MCF 10A (cell line): ENCODE measurements around the gene NR5A1. TPM values are rescaled to one million over a fixed set of nuclear protein-coding genes. Genes with fewer than 3 reads are reported as not detected.

Experiments
- BruUV-seq: library from RNA; stranded (reverse); fragments of 400-500 nt; replicated peaks from 2 replicates; lab custom pipeline; 2021; lab: Mats Ljungman, UMichigan
- CTCF ChIA-PET: fragments of 300-600 bp; sonication (Branson Sonifier 250); formaldehyde crosslinking; extraction: SDS; loops from one replicate; lab custom pipeline; 2021; ENCODE audit warnings: antibody characterized with exemption, inconsistent platforms; lab: Yijun Ruan, JAX
- POLR2A ChIA-PET: fragments of 300-600, 350-650 bp; sonication (Branson Sonifier 250); formaldehyde crosslinking; extraction: SDS; loops from one replicate; lab custom pipeline; 2020; ENCODE audit warnings: antibody characterized with exemption, inconsistent platforms; lab: Yijun Ruan, JAX
- DNase-seq: peaks from one replicate; pipeline ENCODE4 v3.0.0-alpha.2; 2018; ENCODE audit not compliant: unreplicated experiment
- H3K27ac Mint-ChIP-seq: one replicate; pipeline ENCODE4 v1.8.0; 2022; ENCODE audit warnings: mild to moderate bottlenecking, low read depth, mixed read lengths; ENCODE audit not compliant: unreplicated experiment
- H3K27me3 Mint-ChIP-seq: one replicate; pipeline ENCODE4 v1.8.0; 2022; ENCODE audit warnings: mixed read lengths; ENCODE audit not compliant: insufficient read depth, unreplicated experiment
- H3K36me3 Mint-ChIP-seq: one replicate; pipeline ENCODE4 v1.8.0; 2022; ENCODE audit warnings: mild to moderate bottlenecking, moderate library complexity, mixed read lengths; ENCODE audit not compliant: insufficient read depth, unreplicated experiment
- H3K4me1 Mint-ChIP-seq: one replicate; pipeline ENCODE4 v1.8.0; 2022; ENCODE audit warnings: mixed read lengths; ENCODE audit not compliant: insufficient read depth, unreplicated experiment
- H3K4me3 Mint-ChIP-seq: one replicate; pipeline ENCODE4 v1.8.0; 2022; ENCODE audit warnings: mild to moderate bottlenecking, moderate library complexity, mixed read lengths; ENCODE audit not compliant: unreplicated experiment
- H3K9me3 Mint-ChIP-seq: one replicate; pipeline ENCODE4 v1.8.0; 2022; ENCODE audit warnings: mixed read lengths; ENCODE audit not compliant: unreplicated experiment
- intact Hi-C: fragments of 100-400 bp; cut with micrococcal nuclease; formaldehyde crosslinking; loops from 2 replicates; pipeline ENCODE4 v1.14.1; 2022
- total RNA-seq: library from RNA; stranded (reverse); gene quantifications from 2 replicates; pipeline ENCODE4 v1.2.3, GENCODE V29; 2022
- TF ChIP-seq, protein P1 (sequence below): fragments of 200-600 bp; IDR thresholded peaks from one replicate; pipeline ENCODE4 v1.8.0; 2022; ENCODE audit warnings: antibody characterized with exemption, mild to moderate bottlenecking; ENCODE audit not compliant: unreplicated experiment

The NR5A1 gene
- total RNA-seq, 1 experiment from 2014 or later = not detected

DNA sequence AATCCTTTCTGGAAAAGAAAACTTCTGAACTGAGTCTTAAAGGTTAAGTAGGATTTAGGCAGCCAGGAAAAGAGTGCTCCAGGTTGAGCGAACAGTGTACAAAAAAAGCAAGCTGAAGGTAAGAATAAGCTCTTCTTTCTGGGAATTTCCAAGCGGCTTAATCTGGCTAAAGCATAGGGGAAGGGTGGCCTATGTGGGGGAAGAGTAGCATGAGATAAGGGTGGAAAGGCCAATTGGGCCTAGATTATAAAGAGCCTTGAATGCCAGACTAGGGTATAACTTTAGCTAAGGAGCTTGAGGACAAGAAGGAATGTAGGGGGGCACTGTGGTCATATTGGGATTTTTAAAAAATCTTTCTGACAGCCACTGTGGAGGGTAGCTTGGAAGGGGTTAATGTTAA lies 37.3 kb upstream of the NR5A1 start:
- Mint-ChIP-seq H3K4me1 (no peaks in the 10 kb centered on the region), H3K4me3 (no peak overlapping the region), H3K9me3 (no peaks in the 10 kb centered on the region), H3K27me3 (no peaks in the 10 kb centered on the region), H3K36me3 (no peaks in the 10 kb centered on the region), H3K27ac (no peak overlapping the region)
- intact Hi-C loops = no loop called here
- DNase-seq = no peak
- TF ChIP-seq, protein P1, sequence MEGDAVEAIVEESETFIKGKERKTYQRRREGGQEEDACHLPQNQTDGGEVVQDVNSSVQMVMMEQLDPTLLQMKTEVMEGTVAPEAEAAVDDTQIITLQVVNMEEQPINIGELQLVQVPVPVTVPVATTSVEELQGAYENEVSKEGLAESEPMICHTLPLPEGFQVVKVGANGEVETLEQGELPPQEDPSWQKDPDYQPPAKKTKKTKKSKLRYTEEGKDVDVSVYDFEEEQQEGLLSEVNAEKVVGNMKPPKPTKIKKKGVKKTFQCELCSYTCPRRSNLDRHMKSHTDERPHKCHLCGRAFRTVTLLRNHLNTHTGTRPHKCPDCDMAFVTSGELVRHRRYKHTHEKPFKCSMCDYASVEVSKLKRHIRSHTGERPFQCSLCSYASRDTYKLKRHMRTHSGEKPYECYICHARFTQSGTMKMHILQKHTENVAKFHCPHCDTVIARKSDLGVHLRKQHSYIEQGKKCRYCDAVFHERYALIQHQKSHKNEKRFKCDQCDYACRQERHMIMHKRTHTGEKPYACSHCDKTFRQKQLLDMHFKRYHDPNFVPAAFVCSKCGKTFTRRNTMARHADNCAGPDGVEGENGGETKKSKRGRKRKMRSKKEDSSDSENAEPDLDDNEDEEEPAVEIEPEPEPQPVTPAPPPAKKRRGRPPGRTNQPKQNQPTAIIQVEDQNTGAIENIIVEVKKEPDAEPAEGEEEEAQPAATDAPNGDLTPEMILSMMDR = no peak
- CTCF ChIA-PET = interaction anchor here (0.7 to 3.5 kb wide), 6 partner anchors 8 to 169 kb away, joined by 3 to 28 read pairs (median 4); no protein-coding TSS in a partner anchor
- BruUV-seq = no TSS peak
- POLR2A ChIA-PET = interaction anchor here (0.6 kb wide), 1 partner anchor 182 kb away, joined by 4 read pairs; no protein-coding TSS in a partner anchor

DNA sequence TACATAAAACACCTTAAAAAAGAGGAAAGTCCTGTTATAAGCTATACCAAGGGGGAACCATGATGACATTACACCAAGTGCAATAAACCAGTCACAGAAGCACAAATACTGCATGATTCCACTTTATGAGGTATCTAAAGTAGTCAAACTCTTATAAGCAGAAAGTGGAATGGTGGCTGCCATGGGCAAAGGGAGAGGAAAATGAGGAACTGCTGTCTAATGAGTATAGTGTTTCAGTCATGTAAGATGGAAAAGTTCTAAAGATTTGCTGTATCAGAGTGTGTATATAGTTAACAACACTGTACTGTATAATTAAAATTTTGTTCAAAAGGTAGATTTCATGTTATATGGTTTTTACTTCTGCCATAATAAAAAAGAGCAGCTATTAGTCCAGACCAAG lies 34.6 kb upstream of the NR5A1 start:
- H3K4me3 Mint-ChIP-seq = no peak overlapping the region
- H3K9me3 Mint-ChIP-seq = no peaks in the 10 kb centered on the region
- CTCF ChIA-PET = interaction anchor here (0.7 kb wide), 1 partner anchor 149 kb away, joined by 3 read pairs; no protein-coding TSS in a partner anchor
- intact Hi-C loops = no loop called here
- no peaks in the 10 kb centered on the region for H3K27me3 Mint-ChIP-seq
- H3K4me1 Mint-ChIP-seq = no peaks in the 10 kb centered on the region
- POLR2A ChIA-PET = interaction anchor here (0.5 kb wide), 1 partner anchor 13 kb away, joined by 3 read pairs; no protein-coding TSS in a partner anchor
- DNase-seq = no peak
- H3K27ac Mint-ChIP-seq = no peak overlapping the region
- H3K36me3 Mint-ChIP-seq = no peaks in the 10 kb centered on the region
- no TSS peak for BruUV-seq
- TF ChIP-seq, protein P1 = no peak

DNA sequence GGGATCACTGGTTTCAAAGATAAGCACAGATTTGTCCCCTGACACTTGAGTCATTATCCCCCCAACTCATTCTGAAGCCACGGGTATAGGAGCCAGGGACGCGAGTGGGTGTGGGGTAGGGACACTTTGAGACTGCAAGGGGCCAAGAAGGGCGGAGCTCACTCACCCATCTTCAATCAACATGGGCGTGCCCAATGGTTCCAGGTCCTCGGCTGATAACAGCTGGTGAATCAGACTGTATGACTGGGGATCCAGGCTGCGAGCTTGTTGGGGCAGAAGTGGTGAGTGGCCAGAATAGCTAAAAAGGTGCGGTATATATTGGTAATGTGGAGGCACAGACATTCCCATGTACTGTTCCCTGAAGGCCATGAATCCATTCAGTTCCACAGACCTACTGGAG lies 30.7 kb upstream of the NR5A1 start:
- DNase-seq = no peak
- Mint-ChIP-seq H3K27ac (no peak overlapping the region), H3K27me3 (no peaks in the 10 kb centered on the region), H3K9me3 (no peaks in the 10 kb centered on the region), H3K36me3 (peaks cover 4% of the 10 kb centered on the region), H3K4me3 (no peak overlapping the region), H3K4me1 (no peaks in the 10 kb centered on the region)
- ChIA-PET CTCF (interaction anchor here (1.0 to 8.1 kb wide), 8 partner anchors 13 to 187 kb away, joined by 3 to 247 read pairs (median 12); partner anchors contain the start of gene PSMB7), POLR2A (interaction anchor here (0.9 to 2.0 kb wide), 2 partner anchors 123 to 197 kb away, joined by 3 to 6 read pairs; partner anchors contain the start of gene PSMB7)
- TF ChIP-seq, protein P1 = no peak
- intact Hi-C loops = no loop called here
- no TSS peak for BruUV-seq

DNA sequence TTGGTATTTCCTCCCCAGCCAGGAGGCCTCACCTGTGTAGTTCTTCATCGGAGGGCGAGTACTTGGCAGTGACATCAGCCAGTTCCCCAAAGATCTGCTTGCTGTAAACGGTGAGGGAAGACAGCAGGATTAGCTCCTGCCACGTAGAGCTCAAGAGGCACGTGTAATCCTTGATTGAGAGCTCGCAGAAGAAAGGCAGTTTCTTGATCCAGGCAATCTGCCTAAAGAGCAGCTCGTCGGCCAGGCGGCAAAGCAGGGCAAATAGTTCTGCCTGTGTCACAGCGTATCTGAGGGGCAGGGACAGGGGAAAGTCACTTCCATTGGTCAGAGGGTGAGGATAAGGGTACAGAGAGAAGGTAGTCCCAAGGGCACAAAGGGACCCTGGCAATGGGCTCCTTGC lies 28.6 kb upstream of the NR5A1 start:
- CTCF ChIA-PET = interaction anchor here (0.6 to 8.1 kb wide), 26 partner anchors 8 to 1056 kb away, joined by 3 to 247 read pairs (median 4); partner anchors contain the start of gene PSMB7
- no peak overlapping the region for H3K27ac Mint-ChIP-seq
- H3K27me3 Mint-ChIP-seq = no peaks in the 10 kb centered on the region
- POLR2A ChIA-PET = no interaction called here
- no peak overlapping the region for H3K4me3 Mint-ChIP-seq
- H3K9me3 Mint-ChIP-seq = no peaks in the 10 kb centered on the region
- TF ChIP-seq, protein P1 = no peak
- DNase-seq = no peak
- H3K4me1 Mint-ChIP-seq = no peaks in the 10 kb centered on the region
- intact Hi-C loops = loop anchor here (1.0 kb wide), 1 partner anchor 117 kb away; no protein-coding TSS in a partner anchor
- no TSS peak for BruUV-seq
- peaks cover 4% of the 10 kb centered on the region for H3K36me3 Mint-ChIP-seq
